Astrocyte of the cerebellum (primary cell): Measurements from ENCODE around the gene FSHB.

Experiments
- DNase-seq: peaks from one replicate; pipeline ENCODE4 v3.0.0-alpha.2; 2011; ENCODE audit warnings: low read depth
- H3K4me3 ChIP-seq: 2 replicates; pipeline ENCODE4 v1.5.1; 2011; ENCODE audit warnings: mild to moderate bottlenecking, low read depth, low read length, moderate library complexity
- CTCF ChIP-seq: IDR thresholded peaks from 2 replicates; pipeline ENCODE4 v1.5.1; 2012; ENCODE audit warnings: low read length, low read depth, moderate library complexity, mild to moderate bottlenecking; ENCODE audit errors: missing control alignments
- in situ Hi-C: cut with HindIII; loops from 2 replicates; pipeline ENCODE4 v1.10.0; 2017; ENCODE audit warnings: low sequenced_read_pairs

Gene FSHB

GRCh38 chr11:30239025-30239424 is 8.2 kb downstream of the FSHB start:
- H3K4me3 ChIP-seq, result no peak overlapping the region
- DNase-seq, result no peak
- TF ChIP-seq CTCF, result no peak
- in situ Hi-C loops, result no loop called here

- TF ChIP-seq CTCF, result no peak
- in situ Hi-C loops, result no loop called here
- peak; percentile 22 for DNase-seq
- no peak overlapping the region for H3K4me3 ChIP-seq
Measured at GRCh38 chr11:30244265-30244664, 13.5 kb downstream of the FSHB start.

- in situ Hi-C loops, result no loop called here
- no peak for DNase-seq
- H3K4me3 ChIP-seq, result no peak overlapping the region
- TF ChIP-seq CTCF, result no peak
Measured at GRCh38 chr11:30245621-30246020, 14.8 kb downstream of the FSHB start.

- no peak for TF ChIP-seq CTCF
- H3K4me3 ChIP-seq, result no peak overlapping the region
- no peak for DNase-seq
- in situ Hi-C loops, result no loop called here
Measured at GRCh38 chr11:30254307-30255298, 23.8 kb downstream of the FSHB start.

GRCh38 chr11:30255637-30256036 is 24.8 kb downstream of the FSHB start:
- H3K4me3 ChIP-seq, result no peak overlapping the region
- in situ Hi-C loops, result no loop called here
- DNase-seq, result no peak
- no peak for TF ChIP-seq CTCF

GRCh38 chr11:30257058-30257457 is 26.2 kb downstream of the FSHB start:
- no peak for TF ChIP-seq CTCF
- DNase-seq, result no peak
- in situ Hi-C loops, result no loop called here
- H3K4me3 ChIP-seq, result no peak overlapping the region
